Endothelial cell of hepatic sinusoid (primary cell): ENCODE results near the gene IL15RA.
"Not testable (repeated sequence)": the region's sequence is repeated elsewhere in the genome, so short reads cannot be mapped to it uniquely, and the experiment has no call there.

Source experiments
- in situ Hi-C: cut with HindIII; loops from 2 replicates; pipeline ENCODE4 v1.10.0; 2017; ENCODE audit warnings: low sequenced_read_pairs

The IL15RA gene

DNA sequence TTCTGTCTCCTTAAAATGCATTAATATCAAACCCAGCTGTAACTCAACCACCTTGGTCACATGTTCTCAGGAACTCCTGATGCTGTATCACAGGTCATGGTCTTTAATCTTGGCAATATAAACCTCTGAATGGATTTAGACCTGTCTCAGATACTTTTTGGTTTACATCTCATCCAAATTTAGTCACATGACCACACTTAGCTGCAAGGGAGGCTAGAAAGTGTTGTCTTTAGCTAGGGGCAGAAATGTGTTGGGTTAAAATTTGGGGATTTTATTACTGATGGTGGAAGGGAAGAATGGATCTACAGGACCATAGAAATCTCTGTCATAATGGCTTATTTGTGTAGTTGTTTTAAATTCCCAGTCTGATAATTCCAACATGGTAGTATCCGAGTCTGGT, 29.6 kb upstream of the IL15RA start:
- in situ Hi-C loops, result no loop called here

DNA sequence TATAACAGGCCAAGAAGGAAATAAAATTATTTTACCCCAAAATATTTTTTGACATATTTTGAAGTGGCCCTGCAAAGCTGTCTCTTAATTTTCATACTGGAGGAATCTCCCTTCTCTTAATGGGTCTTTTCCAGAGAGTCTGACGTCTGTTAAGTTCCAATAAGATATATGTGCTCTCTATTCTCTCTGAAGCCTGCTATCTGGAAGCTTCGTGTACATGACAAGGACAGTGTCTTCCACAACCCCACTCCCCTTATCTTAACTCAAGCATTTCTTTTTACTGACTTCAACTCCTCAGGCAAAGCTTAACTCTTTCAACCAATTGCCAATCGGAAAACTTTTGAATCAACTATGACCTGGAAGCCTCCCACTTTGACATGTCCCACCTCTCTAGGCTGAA, 29.2 kb upstream of the IL15RA start:
- in situ Hi-C loops, result no loop called here

DNA sequence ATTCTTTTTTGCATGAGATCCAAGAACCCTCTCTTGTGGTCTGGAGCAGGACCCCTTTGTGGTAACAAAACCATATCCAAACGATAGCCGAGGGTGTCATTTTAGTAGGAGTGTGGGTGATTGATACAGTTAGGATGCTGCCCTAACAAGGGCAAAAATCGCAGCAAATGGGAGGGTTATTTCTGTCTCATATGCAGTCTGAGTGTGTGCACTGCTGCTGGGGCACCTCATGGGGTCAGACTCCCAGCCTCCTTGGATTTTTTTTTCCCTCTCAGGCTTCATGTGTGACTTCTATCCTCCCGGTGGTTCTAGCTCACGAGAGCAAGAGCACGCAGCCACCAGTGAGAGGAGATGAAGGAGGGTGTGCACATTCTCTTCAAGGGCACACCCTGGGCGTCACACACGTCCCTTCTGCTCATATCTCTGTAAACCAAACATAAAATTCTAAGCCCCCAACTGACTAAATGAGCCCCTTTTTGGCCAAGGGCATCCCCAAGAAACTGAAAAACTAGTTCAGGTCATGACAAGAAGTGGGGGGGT, 28.6 kb upstream of the IL15RA start:
- in situ Hi-C loops, result no loop called here

DNA sequence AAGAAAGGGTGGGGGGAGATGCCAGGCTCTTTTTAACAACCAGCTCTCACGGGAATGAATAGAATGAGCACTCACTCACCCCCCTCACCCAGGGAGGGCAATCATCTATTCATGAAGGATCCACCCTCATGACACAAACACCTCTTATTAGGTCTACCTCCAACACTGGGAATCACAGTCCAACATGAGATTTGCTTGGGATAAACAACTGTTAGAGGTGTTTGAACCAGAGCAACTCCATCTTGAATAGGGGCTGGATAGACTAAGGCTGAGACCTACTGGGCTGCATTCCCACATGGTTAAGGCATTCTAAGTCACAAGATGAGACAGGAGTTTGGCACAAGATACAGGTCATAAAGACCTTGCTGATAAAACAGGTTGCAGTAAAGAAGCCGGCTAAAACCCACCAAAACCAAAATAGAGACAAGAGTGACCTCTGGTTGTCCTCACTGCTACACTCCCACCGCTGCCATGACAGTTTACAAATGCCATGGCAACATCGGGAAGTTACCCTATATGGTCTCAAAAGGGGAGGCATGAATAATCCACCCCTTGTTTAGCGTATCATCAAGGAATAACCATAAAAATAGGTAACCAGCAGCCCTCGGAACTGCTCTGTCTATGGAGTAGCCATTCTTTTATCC, 27.9 kb upstream of the IL15RA start:
- in situ Hi-C loops, result not testable (repeated sequence)

DNA sequence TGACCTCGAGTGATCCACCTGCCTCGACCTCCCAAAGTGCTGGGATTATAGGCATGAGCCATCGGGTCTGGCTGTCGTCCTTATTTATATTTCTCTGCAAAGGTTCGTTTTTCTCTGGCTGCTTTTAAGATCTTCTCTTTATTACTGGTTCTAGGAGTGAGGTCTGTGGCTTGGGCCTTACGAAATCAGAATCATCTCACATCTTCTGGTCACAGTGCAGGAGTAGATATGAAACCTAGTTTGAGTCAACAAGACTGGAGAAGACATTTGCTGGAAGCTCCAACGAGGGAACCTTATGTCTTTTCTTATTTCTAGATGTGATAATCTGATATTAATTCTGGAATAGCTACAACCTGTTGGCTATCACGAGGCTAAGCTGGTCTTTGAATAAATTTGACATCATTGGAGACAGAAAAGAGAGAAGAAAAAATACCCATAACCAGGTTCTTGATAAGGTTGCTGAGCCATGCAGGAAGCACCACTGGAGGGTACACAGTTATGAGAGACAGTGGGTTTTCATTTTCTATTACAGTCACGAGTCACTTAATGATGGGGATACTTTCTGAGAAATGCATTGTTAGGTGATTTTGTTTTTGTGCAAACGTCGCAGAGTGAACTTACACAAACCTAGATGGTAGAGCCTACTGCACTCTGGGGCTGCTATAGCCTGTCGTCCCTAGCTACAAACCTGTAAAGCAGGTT, 25.6 kb upstream of the IL15RA start:
- in situ Hi-C loops, result no loop called here

DNA sequence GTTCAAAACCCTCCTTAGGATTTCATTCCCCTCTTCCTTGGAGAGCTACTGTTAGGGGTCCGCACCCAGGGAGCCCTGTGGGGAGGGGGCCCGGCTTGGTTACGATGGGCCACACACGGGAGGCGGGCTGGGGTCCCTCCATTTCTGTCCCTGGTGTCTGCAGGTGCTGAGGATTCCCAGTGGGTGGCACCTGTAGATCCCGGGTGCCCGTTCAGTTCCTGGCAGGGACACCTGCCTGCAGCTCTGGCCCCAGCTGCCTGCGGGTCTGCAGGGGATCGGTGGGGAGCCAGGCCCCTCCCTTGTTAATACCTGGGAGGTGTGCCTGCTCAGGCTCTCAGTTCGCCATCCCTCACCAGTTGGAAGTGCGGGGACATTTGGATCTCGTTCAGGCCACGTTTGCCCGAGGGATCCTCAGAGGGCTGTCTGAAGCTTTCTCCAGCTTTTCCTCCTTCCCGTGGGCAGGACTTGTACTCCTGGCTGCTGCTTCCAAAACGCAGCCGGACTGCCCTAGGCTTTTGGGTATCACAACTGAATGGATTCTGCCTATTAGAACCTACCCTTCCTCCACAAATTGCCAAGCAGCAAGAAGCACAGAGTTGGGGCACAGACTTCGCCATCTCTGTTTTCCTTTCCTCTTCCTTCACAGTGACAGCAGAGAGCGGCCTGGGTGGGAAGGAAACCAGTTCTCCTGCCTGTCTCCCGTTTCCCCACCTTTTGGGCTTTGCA, 22.3 kb upstream of the IL15RA start:
- in situ Hi-C loops, result loop anchor here (5.0 kb wide), 1 partner anchor 43 kb away; no protein-coding TSS in a partner anchor

DNA sequence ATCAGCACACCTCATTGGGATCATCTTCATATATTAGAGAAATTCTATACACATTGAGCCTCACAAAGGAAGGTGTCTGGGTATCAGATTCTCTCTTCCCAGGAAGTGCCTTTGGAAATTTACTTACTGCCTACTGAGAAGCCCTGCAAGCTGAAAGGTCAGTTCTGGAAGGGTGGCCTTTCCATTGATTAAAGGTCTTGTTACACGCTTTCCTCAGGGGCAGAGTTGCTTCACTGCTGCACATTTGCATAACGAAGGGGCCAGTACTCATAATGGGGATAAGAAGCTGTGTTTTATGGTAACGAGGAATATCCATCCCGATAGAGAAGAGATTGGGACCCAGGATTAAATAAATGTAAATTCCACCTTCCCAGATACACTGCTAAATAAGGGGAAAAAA, 19.4 kb upstream of the IL15RA start:
- in situ Hi-C loops, result loop anchor here (5.0 kb wide), 1 partner anchor 46 kb away; no protein-coding TSS in a partner anchor

DNA sequence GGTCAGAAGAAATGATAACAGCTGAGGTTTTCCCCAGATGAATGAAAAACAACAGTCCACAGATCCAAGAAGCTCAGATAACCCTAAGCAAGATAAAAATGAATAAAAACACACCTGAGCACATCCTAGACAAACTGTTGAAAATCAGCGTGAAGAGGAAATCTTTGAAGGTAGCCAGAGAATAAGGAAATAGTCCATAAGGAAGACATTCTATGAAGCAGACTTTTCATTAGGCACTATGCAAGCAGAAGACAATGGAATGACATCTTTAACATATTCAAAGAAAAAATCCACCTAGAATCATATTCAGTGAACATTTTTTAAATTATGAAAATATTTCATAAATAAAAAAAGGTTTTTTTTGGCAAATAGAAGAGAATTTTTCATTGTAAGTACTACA, 15.1 kb upstream of the IL15RA start:
- in situ Hi-C loops, result no loop called here

DNA sequence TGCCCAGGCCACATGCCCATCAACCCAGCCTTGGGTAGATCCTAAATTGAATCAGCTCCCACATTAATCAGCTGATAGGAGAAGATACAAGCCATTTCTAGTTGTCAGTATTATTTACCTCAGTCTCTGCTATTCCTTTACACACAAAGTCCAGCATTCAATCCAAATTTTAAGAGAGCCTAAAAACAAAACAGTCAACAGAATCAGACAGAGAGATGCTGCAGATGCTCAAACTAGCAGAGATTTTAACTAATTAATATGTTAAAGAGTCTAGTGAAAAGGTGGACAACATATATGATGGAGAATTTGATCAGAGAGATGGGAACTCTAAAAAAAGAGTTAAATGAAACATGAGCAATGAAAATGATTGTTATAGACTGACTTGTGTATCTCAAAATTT, 14.4 kb upstream of the IL15RA start:
- in situ Hi-C loops, result no loop called here

DNA sequence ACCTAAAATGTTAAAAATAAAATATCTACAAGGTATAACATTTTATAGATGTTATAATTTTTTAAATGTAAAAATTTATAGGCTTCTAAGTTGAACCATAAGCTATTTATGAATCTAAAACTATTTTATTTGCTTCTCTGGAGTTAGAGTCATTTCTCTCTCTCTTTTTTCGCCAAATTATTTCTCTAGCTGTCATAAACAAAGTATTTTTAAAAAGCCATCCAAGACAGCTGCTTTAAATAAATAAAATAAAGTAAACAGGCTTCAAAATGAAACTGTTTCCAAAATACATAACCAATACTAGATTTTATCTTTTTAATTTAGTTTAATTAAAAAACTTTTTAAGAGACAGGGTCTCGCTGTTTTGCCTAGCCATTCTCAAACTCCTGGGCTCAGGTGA, 12.4 kb upstream of the IL15RA start:
- in situ Hi-C loops, result no loop called here

DNA sequence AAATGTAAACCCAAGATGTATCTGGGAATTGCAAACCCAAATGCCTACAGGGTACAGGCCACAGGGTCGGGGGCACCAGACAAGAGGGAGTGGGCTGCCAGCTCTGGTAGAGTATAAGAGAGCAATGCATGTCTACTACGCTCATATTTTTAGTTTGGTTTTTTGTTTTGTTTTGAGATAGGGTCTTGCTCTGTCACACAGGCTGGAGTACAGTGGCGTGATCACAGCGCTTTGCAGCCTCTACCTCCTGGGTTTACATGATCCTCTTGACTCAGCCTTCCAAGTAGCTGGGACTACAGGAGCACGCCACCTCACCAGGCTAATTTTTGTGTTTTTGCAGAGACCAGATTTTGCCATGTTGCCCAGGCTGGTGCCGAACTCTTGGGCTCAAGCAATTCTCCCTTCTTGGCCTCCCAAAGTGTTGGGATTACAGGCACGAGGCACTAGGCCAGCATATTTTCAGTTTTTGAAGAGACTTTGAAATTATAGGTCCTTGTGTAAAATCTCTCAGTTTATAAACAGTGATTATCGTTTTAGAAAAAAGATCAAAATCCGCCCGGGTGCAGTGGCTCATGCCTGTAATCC, 11.1 kb upstream of the IL15RA start:
- in situ Hi-C loops, result no loop called here

DNA sequence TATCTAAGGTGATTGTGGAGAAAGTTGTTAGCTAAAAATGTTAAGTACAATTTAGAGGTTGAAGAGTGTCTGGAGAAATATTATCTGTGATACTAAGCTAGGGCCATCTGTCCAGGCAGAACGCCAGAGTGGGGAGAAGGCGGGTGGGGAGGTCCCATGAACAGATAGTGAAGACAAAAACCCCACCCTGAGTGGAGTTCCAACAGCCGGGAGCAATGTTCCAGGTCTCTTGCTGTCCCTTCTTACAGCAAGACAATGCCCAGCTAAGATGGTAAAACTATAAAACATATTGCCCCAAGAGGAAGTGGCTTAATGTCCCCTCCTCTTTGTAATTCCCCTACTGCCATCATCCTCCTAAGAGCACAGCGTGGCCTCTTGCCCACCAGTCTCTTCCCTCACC, 10.4 kb upstream of the IL15RA start:
- in situ Hi-C loops, result no loop called here

DNA sequence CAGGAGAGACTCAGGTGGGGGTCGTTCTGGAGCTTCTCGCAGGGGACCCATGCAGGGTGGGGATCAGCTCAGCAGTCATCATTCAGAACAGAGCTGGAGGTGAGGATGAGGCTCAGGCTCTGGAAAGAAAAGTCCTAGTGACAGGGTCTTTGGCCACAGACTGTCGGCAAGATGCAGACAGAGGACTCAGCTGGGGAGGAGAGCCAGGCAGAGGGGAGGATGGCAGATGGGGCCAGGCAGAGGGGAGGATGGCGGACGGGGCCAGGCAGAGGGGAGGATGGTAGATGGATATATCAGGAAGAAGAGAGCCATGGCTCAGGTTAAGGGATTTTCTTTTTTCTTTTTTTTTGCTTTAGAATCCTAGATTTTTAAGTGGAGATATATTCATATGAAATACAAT, 7.7 kb upstream of the IL15RA start:
- in situ Hi-C loops, result no loop called here

DNA sequence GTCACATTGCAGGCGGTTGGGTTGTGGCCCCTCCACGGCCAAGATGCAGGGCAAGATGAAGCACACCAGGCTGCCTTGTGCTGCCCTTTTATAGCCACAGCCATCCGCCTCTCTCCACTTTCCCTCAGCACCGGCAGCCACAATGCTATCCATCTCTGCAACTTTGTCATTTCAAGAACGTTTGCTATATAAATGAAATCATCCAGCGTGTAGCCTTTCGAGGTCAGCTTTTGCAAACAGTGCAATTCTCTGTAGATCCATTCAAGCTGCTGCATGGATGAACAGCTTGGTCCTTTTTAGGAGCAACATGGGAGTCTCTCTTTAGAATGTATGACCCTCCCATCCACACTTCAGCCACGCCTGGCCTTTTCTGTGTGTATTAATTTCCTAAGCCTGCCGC, 6.4 kb upstream of the IL15RA start:
- in situ Hi-C loops, result no loop called here

DNA sequence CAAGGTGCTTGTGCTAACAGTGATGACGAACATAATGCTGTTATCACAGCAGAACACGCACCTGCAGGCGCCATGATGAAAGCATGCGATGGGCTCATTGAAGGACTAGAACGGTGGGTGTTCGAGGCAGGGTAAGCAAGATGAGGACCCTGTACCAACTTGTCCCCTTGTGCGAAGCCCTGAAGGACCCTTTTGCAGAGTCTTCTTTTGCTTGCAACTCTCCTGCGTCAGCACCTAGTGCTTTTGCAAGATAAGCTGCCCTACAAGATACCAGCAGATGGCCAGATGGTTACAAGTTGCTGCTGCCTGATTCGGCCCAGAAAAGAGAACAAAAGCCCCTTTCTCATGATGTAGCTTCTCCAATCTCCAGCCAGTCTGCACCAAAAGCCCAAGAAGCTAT, 4.2 kb upstream of the IL15RA start:
- in situ Hi-C loops, result no loop called here

DNA sequence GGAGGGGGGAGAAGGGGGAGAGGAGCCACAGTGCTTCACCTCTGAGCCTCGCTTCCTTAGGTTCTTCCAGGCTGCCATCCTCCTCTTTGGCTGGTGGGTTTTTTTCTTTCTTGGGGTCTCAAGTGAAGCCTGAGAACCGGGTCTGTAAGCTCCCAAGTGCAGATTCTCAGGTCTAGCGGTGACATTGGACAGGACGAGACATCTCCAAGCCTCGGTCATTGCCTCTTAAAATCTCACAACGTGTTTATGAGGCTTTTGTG, 817 bp upstream of the IL15RA start:
- in situ Hi-C loops, result no loop called here

DNA sequence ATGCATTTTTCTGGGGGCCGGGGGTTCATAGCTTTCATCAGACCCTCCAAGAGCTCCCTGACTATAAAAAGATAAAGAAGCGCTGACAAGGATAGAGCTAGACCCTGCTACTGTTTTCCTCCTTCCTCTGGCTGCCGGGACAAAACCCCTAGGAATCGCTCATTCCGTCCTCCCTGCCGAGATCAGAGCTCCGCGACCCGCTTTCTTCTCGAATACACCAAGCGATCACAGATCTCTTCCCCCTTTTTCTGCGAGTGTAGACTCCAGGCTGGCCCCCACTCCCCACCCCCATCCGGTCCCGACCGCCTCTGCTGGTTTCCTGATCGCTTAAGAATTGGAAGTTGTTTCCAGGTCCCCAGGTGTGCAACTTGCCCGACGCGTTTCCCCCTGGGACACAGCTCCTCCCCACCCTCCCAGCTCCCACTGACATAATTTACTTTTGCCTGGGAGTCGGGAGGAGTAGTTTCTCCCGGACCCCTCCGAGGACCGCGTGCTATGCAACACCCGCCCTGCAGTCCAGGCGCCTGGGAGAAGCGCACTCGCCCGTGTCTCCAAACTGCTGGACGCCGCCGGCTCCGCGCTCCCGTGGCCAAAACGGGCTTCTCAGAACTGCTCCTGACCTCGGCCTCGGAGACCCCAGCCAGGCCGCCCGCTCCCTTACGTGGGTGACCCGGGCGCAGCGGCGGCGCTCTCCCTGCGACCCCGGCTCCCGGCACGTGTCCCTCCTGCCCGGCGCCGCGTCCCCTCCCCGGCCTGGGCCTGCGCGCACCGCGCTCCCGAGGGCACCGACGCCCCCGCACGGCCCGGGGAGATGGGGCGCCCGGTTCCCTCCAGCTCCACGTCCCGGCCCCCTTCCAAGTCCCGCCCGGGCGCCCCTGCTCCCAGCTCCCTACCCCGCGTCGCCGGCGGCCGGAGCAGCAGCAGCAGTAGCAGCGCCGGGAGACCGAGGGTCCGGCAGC, 552 bp downstream of the IL15RA start:
- in situ Hi-C loops, result no loop called here

DNA sequence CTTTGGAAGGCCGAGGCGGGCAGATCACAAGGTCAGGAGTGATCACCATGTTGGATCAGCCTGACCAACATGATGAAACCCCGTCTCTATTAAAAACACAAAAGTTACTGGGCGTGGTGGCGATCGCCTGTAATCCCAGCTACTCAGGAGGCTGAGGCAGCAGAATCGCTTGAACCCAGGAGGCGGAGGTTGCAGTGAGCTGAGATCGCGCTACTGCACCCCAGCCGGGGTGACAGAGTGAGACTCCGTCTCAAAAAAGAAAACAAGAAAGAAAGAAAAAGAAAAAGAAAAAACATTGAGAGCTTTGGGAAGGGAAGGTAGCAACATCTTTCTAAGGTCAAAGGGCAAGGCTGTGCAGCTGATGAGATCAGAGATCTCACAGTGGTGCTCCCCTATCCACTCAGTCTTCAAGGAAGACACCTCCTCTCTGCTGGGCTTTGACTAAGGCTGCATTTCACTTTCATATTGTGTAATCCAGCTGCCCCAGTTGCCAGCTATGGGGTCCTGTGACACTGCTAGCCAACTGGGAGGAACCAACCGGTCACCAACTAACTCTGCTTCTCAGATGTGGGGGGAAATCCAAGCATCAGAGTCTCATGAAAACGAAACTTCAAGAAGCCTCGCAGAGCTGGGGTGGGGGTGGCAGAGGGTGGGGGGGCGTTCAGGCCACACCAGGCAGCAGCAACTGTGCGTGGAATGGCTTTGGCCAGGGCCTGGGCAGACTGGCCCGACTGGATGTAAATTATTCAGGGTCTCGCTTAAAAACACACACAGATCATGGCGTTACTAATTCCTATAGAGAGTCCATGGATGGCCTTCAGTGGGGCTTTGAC, 1.5 kb downstream of the IL15RA start:
- in situ Hi-C loops, result no loop called here

DNA sequence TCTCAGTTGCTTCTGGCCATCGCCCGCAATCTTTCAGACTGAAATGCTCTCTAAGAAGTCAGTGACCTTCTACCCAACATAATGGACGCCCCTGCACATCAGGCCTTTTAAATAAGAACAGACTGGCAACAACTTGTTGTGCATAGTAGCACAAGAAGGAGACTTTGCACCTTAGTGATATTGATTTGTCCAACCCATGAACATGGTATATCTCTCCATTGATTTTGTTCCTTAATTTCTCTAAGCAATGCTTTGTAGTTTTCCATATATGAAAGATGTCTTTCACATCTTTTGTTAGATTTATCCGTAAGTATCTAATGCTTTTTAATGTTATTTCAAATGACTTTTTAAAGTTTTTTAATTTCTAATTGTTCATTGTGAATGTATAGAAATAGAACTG, 4.3 kb downstream of the IL15RA start:
- in situ Hi-C loops, result no loop called here

DNA sequence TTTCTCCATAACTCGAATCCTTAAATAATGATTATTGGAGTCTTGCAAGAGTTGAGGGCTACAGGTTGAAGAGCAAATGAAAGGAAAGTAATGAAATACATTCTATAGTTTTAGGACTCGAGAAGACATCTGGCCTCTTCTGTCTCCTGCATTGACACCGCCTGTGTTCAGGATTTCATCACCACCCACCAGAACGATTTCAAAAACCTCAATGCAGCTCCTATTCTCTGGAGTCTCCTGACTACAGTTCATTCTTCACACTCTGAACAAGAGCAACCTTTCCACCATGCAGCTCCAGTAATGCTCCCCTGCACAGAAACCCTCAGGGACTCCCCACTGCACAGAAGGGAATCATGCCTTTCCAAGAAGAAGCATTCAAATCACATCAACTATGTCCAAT, 5.5 kb downstream of the IL15RA start:
- in situ Hi-C loops, result no loop called here
